Middle frontal gyrus (tissue), 1 donor: ENCODE data around the gene ADIPOQ.
"Not testable (repeated sequence)": the region's sequence is repeated elsewhere in the genome, so short reads cannot be mapped to it uniquely, and the experiment has no call there.

ENCODE experiments used
- DNase-seq: peaks from one replicate; pipeline ENCODE4 v3.0.0-alpha.2; 2015; ENCODE audit warnings: low spot score; ENCODE audit errors: extremely low spot score

ADIPOQ gene

DNA sequence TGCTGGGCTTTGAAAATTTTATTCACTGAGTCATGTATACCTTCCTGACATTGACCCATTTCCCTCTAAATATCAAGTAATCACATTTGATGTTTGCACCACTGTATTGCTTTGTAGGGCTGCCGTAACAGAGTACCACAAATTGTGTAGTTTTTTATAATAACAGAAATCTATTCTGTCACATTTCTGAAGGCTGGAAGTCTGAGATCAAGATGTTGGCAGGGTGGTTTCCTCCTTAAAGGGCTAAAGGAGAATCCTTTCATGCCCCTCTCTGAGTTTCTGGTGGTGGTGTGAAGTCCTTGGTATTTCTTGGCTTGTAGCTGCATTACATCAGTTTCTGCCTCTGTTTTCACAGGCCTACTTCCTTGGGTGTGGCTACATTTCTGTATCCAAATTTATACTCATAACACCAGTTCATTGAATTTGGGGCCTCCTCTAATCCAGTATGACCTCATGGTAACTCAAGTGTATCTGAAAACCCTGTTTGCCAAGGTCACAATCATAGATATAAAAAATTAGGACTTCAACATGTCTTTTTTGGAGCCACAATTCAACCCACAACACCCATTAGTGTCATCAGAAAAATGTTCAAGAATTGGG, 58.7 kb downstream of the ADIPOQ start:
- DNase-seq: no peak

GRCh38 chr3:186902154-186902553, 59.6 kb downstream of the ADIPOQ start:
- no peak for DNase-seq

GRCh38 chr3:186902713-186903112, 60.2 kb downstream of the ADIPOQ start:
- DNase-seq: no peak

DNA sequence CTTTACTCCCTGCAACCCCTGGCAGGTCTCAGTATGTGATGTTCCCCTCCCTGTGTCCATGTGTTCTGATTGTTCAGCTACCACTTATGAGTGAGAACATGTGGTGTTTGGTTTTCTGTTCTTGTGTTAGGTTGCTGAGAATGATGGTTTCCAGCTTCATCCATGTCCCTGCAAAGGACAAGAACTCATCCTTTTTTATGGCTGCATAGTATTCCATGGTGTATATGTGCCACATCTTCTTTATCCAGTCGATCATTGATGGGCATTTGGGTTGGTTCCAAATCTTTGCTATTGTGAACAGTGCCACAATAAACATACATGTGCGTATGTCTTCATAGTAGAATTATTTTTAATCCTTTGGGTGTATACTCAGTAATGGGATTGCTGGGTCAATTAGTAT, 61.2 kb downstream of the ADIPOQ start:
- DNase-seq: not testable (repeated sequence)

GRCh38 chr3:186907075-186907474, 64.6 kb downstream of the ADIPOQ start:
- DNase-seq: not testable (repeated sequence)
